Stimulated activated CD8-positive, alpha-beta memory T cell treated with anti-CD3 and anti-CD28 coated beads, Interleukin-4, amount 100 ng/mL, for 1 hour (primary cell): ENCODE results near the gene GAGE10.
"Not testable (repeated sequence)": the region's sequence is repeated elsewhere in the genome, so short reads cannot be mapped to it uniquely, and the experiment has no call there.

Source experiments
- DNase-seq, 2 donors: peaks; one replicate each; pipeline ENCODE4 v3.0.0-alpha.2; 2020; ENCODE audit warnings: low read depth in 2 of 2, low spot score in 1 of 2

The GAGE10 gene

GRCh38 chrX:49322266-49322665 is 18.8 kb downstream of the GAGE10 start:
- not testable (repeated sequence) for DNase-seq

- not testable (repeated sequence) for DNase-seq
Measured at GRCh38 chrX:49323735-49324134, 20.3 kb downstream of the GAGE10 start.

- DNase-seq = not testable (repeated sequence)
Measured at GRCh38 chrX:49330421-49330820, 27.0 kb downstream of the GAGE10 start.

- DNase-seq = not testable (repeated sequence)
Measured at GRCh38 chrX:49331282-49331681, 27.8 kb downstream of the GAGE10 start, which contains the start of gene GAGE13. TSS of gene GAGE13 (plus strand) at chrX:49331582. CDS start at chrX:49332738, 1,156 bp downstream.

- not testable (repeated sequence) for DNase-seq
Measured at GRCh38 chrX:49331841-49332240, 28.4 kb downstream of the GAGE10 start.

- not testable (repeated sequence) for DNase-seq
Measured at GRCh38 chrX:49341449-49341848, 38.0 kb downstream of the GAGE10 start.

GRCh38 chrX:49344496-49345175 is 41.2 kb downstream of the GAGE10 start:
- not testable (repeated sequence) for DNase-seq

- not testable (repeated sequence) for DNase-seq
Measured at GRCh38 chrX:49345402-49345801, 42.0 kb downstream of the GAGE10 start.

GRCh38 chrX:49346150-49346549 is 42.7 kb downstream of the GAGE10 start:
- not testable (repeated sequence) for DNase-seq
